ENCODE measurements around the gene F10. TPM values are rescaled to one million over a fixed set of nuclear protein-coding genes. Genes with fewer than 3 reads are reported as not detected.

The F10 gene
- total and polyA plus RNA-seq, 2 donors (not counting 3 experiments of a cell fraction or from before 2014, with no cell fraction given), result 0.25 TPM; not detected in 1

- no peak overlapping the region for H3K9ac ChIP-seq (replicated peaks; ENCODE audit: extremely low read depth, insufficient read depth, low read length)
- ChIA-PET POLR2A (no interaction called here), CTCF (interaction anchor here (1.4 kb wide), 1 partner anchor 9 kb away, joined by 3 read pairs; no protein-coding TSS in a partner anchor)
- no peaks in the 10 kb centered on the region for H3K9me1 ChIP-seq (replicated peaks; ENCODE audit: control insufficient read depth, extremely low read depth, insufficient read depth, low read length)
- H3K79me2 ChIP-seq (ENCODE audit: control insufficient read depth, insufficient read depth, low read length), result no peaks in the 10 kb centered on the region
- no peak for FAIRE-seq
- no peaks in the 10 kb centered on the region for H4K20me1 ChIP-seq (replicated peaks; ENCODE audit: control insufficient read depth, extremely low read depth, insufficient read depth, low read length)
- no peak overlapping the region for H3K27ac ChIP-seq (ENCODE audit: insufficient read depth, low read depth, low read length)
- DNase-seq (ENCODE audit: low read depth, low spot score), result no peak
- no peak overlapping the region for H2AFZ ChIP-seq (ENCODE audit: low read depth, low read length)
- BruUV-seq (replicated peaks), result no TSS peak
- intact Hi-C loops (cut with micrococcal nuclease), result no loop called here
- H3K36me3 ChIP-seq (ENCODE audit: control insufficient read depth in 2 of 2, extremely low read depth in 1 of 2, insufficient read depth in 2 of 2, low read length in 2 of 2), result no peaks in the 10 kb centered on the region
- no peaks in the 10 kb centered on the region for H3K27me3 ChIP-seq (ENCODE audit: control insufficient read depth in 2 of 2, insufficient read depth in 2 of 2, low read length in 2 of 2)
- TF ChIP-seq MAX (IDR thresholded peaks at IDR 0.05; ENCODE audit: insufficient read depth, insufficient read length) (no peak), FOS (IDR thresholded peaks at IDR 0.05; ENCODE audit: borderline replicate concordance, insufficient read depth, low read length) (no peak), POLR2AphosphoS5 (IDR thresholded peaks at IDR 0.05; ENCODE audit: insufficient read depth, low read depth, low read length) (no peak), MYC (IDR thresholded peaks at IDR 0.05; ENCODE audit: low read depth, low read length) (no peak), JUN (IDR thresholded peaks at IDR 0.05; ENCODE audit: borderline replicate concordance, insufficient read depth, insufficient read length, low read depth) (no peak)
- H3K4me1 ChIP-seq (ENCODE audit: control insufficient read depth, extremely low read depth, insufficient read depth, low read length), result no peaks in the 10 kb centered on the region
- no peaks in the 10 kb centered on the region for H3K9me3 ChIP-seq (replicated peaks; ENCODE audit: control insufficient read depth, insufficient read depth, low read length)
- no peak overlapping the region for H3K4me2 ChIP-seq (ENCODE audit: insufficient read depth, low read length)
- H3K4me3 ChIP-seq (replicated peaks in 1 of 3; ENCODE audit: insufficient read depth in 1 of 3, low read depth in 1 of 3, low read length in 3 of 3), result no peak overlapping the region
- dilution Hi-C loops (cut with MboI; ENCODE audit: extremely low pct_ligation_motif_present, low sequenced_read_pairs), result no loop called here
These were observed 32.7 kb upstream of the F10 start for GRCh38 chr13:113089693-113090414.

GRCh38 chr13:113090415-113090770, 32.2 kb upstream of the F10 start:
- no peak overlapping the region for H3K4me3 ChIP-seq (replicated peaks in 1 of 3; ENCODE audit: insufficient read depth in 1 of 3, low read depth in 1 of 3, low read length in 3 of 3)
- intact Hi-C loops (cut with micrococcal nuclease) (no loop called here), dilution Hi-C loops (cut with MboI; ENCODE audit: extremely low pct_ligation_motif_present, low sequenced_read_pairs) (no loop called here)
- H4K20me1 ChIP-seq (replicated peaks; ENCODE audit: control insufficient read depth, extremely low read depth, insufficient read depth, low read length), result no peaks in the 10 kb centered on the region
- TF ChIP-seq GATA2 (IDR thresholded peaks at IDR 0.05; ENCODE audit: insufficient read depth, insufficient read length, low read depth, low read length), result no peak
- TF ChIP-seq EZH2 (IDR thresholded peaks at IDR 0.05; ENCODE audit: borderline replicate concordance, low read depth, low read length, severe bottlenecking), result no peak
- TF ChIP-seq MYC (IDR thresholded peaks at IDR 0.05; ENCODE audit: low read depth, low read length), result no peak
- TF ChIP-seq POLR2A (IDR thresholded peaks at IDR 0.05; ENCODE audit: low read depth, low read length), result no peak
- no peak for TF ChIP-seq CTCF (IDR thresholded peaks at IDR 0.05; ENCODE audit: extremely low read depth in 1 of 2, insufficient read depth in 1 of 2, low read depth in 1 of 2, low read length in 2 of 2)
- TF ChIP-seq FOS (IDR thresholded peaks at IDR 0.05; ENCODE audit: borderline replicate concordance, insufficient read depth, low read length), result no peak
- no peak for TF ChIP-seq MAX (IDR thresholded peaks at IDR 0.05; ENCODE audit: insufficient read depth, insufficient read length)
- TF ChIP-seq JUN (IDR thresholded peaks at IDR 0.05; ENCODE audit: borderline replicate concordance, insufficient read depth, insufficient read length, low read depth), result no peak
- TF ChIP-seq POLR2AphosphoS5 (IDR thresholded peaks at IDR 0.05; ENCODE audit: insufficient read depth, low read depth, low read length), result no peak
- FAIRE-seq (no peak), DNase-seq (ENCODE audit: low read depth, low spot score) (no peak)
- no peak overlapping the region for H2AFZ ChIP-seq (ENCODE audit: low read depth, low read length)
- H3K9me1 ChIP-seq (replicated peaks; ENCODE audit: control insufficient read depth, extremely low read depth, insufficient read depth, low read length), result no peaks in the 10 kb centered on the region
- no TSS peak for BruUV-seq (replicated peaks)
- H3K79me2 ChIP-seq (ENCODE audit: control insufficient read depth, insufficient read depth, low read length), result no peaks in the 10 kb centered on the region
- no peaks in the 10 kb centered on the region for H3K36me3 ChIP-seq (ENCODE audit: control insufficient read depth in 2 of 2, extremely low read depth in 1 of 2, insufficient read depth in 2 of 2, low read length in 2 of 2)
- no peak overlapping the region for H3K4me2 ChIP-seq (ENCODE audit: insufficient read depth, low read length)
- POLR2A ChIA-PET, result no interaction called here
- H3K9me3 ChIP-seq (replicated peaks; ENCODE audit: control insufficient read depth, insufficient read depth, low read length), result no peaks in the 10 kb centered on the region
- no peaks in the 10 kb centered on the region for H3K27me3 ChIP-seq (ENCODE audit: control insufficient read depth in 2 of 2, insufficient read depth in 2 of 2, low read length in 2 of 2)
- CTCF ChIA-PET, result no interaction called here
- H3K9ac ChIP-seq (replicated peaks; ENCODE audit: extremely low read depth, insufficient read depth, low read length), result no peak overlapping the region
- H3K27ac ChIP-seq (ENCODE audit: insufficient read depth, low read depth, low read length), result no peak overlapping the region
- H3K4me1 ChIP-seq (ENCODE audit: control insufficient read depth, extremely low read depth, insufficient read depth, low read length), result no peaks in the 10 kb centered on the region

Measured in endothelial cell of umbilical vein (primary cell).